ENCODE results near the gene MARCKS.
A peak's percentile ranks its signal among the peaks of the same experiment; 100 is the strongest.

MARCKS gene

DNA sequence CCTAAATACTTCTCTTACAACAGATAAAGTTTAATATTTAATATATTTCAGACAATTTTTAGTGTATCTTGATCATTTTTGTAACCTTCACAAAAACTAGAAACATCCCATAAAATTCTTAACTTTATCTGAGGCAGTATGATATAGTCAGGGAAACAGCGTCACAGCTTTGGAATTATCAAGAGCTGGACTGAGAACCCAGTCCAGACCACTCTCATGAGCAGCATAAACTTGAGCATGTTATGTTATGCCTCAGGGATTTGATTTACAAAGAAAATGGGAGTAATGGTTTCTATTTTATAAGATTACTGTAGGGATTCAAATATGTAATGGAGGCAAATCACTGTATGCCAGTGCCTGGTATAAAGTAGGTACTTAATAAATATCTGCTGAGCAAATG lies 8.3 kb upstream of the MARCKS start:
- DNase-seq (ENCODE audit: low spot score) = no peak

DNA sequence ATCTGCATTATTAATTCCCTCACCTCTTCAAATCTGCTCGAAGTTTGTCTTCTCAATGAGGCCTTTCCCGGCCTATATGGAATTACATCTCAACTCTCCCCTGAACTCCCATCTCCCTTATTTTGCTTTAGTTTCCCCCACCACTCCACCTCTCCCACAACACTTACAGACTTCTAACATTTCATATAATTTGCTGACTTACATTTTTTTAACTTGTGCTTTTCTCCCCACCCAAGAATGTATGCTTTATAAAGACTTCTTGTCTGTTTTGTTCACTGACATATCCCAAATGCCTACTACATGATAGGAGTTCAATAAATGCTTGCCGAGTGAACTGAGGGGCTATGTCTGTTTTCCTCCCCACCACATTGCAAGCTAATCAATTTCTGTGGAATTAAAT lies 3.9 kb upstream of the MARCKS start:
- DNase-seq (ENCODE audit: low spot score) = no peak

DNA sequence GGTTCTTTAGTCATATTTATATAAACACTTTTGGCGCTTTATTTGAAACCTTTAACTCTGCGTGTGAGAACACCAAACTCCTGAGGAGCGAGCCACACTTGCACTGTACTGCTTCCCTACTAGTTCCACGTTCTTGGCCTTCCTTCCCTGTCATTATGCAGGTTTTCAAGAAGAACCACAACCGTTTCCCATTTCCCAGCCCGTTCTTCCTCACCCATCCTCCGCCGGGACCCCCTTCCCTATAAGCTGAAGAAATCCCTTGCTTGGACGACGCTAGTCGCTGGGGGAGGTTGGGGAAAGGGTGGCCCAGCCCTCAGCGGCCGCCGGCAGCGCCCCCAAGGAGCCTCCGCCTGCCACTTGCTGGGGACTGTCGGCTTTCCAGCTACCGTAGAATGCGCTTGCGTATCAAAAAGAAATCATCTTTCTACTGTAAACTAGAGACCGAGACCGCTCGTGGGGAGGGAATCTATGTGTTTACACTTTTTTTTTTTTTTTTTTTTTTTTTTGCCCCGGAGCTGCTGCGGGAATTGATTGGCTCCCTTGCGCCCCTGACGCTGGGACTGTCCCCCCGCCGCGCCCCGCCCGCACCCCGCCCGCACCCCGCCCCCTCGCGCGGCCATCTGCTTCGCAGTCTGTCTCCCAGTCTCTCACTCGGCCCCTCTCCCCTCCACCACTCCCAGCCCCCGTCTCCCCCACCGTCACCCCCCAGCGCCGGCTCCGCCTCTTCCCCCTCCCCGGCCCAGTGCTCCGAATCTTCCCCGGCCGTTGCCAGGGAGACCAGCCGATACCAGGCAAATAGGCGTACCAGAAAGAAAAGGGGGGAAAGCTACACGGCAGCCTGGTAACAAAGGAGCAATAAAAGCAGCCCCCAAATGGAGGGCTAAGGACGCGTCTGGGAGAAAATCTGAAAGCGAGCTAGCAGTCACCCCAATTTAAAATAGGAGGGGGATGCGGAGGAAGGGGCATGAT lies 2.3 kb upstream of the MARCKS start:
- DNase-seq (ENCODE audit: low spot score) = peak; percentile 98

DNA sequence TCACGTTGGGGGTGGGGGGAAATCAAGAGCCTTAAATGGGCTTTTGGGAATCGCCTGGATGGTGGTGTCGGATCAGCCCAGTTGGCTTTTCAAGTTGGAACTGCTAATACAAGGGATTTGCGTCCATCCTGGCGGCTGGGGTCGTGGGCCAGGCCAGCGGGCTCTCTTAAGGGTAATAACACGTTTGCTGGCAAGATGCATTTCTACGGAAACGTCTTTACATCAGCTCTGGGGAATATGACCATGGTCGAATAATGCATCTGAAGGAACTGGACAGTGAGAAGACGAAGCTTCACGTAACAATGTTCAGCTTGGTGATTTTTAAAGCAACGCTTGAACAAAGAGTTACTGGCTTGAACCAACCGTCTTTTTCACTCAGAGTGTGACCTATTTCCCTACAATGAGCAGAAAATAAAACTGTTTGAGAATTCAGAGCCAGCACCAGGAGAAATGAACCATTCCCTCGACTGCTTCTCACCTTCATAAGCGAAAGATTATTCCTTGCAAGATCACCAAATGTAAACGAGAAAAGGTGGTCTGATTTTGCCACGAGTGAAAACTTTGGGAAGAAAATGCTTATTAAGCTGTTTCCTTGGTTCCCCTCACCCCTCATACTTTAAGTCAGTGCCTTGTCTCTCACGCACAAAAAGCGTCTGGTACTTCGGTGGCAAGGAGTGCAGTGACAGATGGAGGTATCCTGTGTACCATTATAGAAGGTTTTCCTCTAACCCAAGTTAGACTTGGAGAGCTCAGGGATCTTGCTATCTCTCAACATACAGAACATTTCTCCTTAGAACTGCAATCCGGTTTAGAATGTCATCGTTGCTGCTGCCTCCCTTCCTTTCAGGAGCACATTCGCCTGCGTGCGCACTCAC lies 1.4 kb upstream of the MARCKS start:
- DNase-seq (ENCODE audit: low spot score) = peak; percentile 69

DNA sequence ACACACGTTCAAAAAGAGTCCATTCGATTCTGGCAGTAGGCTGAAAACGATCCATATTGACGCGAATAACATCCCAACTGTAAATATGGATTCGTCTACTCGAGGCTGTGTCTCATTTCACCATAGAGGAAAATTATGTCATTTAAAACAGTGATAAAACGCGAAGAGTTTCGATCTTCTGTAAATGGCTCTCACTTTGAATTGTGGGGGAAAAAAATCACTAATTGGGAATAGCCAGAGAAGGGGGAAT lies 845 bp upstream of the MARCKS start:
- no peak for DNase-seq (ENCODE audit: low spot score)

DNA sequence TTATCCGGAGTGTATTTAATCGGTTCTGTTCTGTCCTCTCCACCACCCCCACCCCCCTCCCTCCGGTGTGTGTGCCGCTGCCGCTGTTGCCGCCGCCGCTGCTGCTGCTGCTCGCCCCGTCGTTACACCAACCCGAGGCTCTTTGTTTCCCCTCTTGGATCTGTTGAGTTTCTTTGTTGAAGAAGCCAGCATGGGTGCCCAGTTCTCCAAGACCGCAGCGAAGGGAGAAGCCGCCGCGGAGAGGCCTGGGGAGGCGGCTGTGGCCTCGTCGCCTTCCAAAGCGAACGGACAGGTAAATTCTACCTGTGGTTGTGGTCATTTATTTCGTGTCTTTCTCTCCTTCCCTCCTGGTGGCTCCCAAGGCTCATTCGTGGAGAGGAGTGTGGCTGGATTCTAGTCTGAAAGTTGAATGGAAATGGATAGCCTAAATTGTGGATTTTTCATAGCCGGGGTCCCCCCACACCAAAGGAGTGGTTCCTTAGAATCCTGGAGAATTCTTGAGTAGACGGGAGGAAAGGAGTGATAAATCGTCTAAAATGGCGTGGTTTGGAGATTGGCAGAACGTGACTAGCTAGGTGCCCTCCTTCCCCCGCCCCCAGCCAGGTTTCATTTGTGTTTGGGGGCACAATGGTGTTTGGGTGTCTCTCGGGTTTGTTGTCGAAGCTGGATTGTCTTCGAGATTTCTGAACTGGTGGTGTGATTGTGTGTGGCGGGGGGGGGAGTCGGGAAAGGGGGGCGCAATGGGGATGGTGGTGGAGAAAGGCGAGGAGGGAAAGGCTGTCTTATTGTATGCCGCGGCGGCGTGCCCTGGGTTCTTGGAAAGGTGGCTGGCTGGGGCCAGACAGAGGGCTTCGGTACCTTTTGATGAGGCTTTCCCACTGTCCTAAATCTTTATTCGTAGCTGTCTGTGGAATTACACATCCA lies 673 bp downstream of the MARCKS start:
- DNase-seq (ENCODE audit: low spot score) = peak; percentile 46

DNA sequence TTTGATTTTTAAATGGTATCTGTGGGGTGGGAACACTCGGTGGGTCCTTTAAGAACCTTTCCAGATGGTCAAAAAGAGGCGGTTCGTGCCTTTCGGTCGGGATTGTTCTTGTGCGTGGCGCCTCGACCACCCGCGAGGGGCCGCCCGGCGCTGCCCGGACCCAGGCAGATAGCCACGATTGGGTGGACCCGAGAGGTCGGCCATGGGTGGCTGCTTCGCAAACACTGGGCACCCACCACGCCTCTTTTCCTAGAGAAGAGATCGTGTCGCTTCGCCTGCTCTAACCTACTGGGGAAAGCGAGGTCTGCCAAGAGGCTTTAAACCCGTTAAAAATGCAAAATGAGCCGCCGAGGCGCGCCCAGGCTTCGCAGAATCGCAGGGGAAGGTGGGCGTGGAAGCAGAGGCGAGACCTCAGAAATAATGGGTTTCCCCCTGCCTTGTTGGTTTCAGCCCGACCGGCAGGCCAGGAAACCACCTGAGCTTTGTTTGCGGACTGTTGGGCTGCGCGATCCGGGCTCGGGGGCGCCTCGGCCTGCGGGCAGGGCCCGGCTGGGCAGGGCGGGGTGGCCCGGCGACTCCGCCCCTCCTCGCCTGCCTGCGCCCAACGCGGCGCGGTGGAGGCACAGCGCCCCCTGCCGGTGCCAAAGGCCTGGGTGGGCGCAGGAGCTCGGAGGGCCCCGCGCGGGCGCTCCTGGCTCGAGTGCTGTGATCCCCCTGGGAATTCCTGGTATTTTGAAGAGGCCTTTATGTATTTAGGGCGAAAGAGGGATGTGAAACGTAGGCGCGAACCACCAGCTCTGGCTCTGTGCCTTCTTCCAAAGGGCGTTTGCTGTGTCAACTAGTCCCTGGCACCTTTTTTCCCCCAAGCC lies 1.6 kb downstream of the MARCKS start:
- peak; percentile 89 for DNase-seq (ENCODE audit: low spot score)

DNA sequence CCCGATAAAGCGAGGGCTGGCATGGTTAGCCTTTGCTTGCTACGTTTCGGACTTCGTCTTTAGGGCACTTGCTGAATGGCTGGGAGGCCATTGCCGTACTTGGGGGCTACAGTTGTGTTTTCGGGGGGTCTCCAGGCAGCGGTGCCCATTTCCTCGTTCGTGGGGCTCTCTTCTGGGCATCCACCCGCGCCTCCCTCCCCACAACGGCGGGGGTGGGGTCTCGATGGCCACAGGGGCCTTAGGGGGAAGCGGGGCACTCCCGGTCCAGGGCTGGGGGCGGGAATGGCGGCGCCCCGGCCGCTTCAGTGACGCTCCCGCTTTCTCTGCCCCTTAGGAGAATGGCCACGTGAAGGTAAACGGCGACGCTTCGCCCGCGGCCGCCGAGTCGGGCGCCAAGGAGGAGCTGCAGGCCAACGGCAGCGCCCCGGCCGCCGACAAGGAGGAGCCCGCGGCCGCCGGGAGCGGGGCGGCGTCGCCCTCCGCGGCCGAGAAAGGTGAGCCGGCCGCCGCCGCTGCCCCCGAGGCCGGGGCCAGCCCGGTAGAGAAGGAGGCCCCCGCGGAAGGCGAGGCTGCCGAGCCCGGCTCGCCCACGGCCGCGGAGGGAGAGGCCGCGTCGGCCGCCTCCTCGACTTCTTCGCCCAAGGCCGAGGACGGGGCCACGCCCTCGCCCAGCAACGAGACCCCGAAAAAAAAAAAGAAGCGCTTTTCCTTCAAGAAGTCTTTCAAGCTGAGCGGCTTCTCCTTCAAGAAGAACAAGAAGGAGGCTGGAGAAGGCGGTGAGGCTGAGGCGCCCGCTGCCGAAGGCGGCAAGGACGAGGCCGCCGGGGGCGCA lies 2.4 kb downstream of the MARCKS start:
- no peak for DNase-seq (ENCODE audit: low spot score)

DNA sequence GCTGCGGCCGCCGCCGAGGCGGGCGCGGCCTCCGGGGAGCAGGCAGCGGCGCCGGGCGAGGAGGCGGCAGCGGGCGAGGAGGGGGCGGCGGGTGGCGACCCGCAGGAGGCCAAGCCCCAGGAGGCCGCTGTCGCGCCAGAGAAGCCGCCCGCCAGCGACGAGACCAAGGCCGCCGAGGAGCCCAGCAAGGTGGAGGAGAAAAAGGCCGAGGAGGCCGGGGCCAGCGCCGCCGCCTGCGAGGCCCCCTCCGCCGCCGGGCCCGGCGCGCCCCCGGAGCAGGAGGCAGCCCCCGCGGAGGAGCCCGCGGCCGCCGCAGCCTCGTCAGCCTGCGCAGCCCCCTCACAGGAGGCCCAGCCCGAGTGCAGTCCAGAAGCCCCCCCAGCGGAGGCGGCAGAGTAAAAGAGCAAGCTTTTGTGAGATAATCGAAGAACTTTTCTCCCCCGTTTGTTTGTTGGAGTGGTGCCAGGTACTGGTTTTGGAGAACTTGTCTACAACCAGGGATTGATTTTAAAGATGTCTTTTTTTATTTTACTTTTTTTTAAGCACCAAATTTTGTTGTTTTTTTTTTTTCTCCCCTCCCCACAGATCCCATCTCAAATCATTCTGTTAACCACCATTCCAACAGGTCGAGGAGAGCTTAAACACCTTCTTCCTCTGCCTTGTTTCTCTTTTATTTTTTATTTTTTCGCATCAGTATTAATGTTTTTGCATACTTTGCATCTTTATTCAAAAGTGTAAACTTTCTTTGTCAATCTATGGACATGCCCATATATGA lies 3.2 kb downstream of the MARCKS start:
- no peak for DNase-seq (ENCODE audit: low spot score)

DNA sequence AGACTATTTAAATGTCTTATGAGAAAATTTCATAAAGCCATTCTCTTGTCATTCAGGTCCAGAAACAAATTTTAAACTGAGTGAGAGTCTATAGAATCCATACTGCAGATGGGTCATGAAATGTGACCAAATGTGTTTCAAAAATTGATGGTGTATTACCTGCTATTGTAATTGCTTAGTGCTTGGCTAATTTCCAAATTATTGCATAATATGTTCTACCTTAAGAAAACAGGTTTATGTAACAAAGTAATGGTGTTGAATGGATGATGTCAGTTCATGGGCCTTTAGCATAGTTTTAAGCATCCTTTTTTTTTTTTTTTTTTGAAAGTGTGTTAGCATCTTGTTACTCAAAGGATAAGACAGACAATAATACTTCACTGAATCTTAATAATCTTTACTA lies 5.0 kb downstream of the MARCKS start:
- no peak for DNase-seq (ENCODE audit: low spot score)

DNA sequence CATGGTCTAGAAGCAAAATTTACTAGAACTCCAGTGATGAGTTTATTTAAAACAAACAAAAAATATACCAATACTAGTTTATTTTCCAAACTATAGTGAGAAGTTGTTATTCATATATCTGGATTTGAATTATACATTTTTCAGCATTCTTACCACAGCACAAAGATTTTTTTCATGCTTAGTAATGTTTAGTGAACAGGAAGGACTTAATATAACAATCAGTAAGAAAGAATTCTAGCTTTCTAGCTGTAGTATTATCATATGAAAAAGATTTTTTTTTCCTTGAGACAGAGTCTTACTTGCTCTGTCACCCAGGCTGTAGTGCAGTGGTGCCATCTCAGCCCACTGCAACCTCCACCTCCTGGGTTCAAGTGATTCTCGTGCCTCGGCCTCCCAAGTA lies 13.8 kb downstream of the MARCKS start:
- DNase-seq (ENCODE audit: low spot score) = no peak

DNA sequence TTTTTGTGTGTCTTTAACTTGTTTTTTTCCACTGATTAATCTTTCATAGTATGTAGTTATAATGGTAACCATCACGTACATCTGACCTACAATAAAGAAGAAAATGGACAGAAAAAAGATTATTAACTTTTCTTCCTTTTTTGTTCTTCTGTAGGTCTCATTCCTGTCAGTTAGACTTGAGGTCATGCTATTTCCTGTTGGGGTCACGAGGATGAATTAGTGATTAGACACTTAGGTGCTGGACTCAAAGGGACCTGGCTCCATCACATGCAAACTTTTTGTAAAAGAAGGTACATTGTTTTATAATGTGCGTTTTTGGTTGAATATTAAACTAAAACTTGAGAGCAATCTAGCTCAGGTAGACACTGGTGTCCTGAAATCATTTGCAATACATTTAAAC lies 14.8 kb downstream of the MARCKS start:
- no peak for DNase-seq (ENCODE audit: low spot score)

DNA sequence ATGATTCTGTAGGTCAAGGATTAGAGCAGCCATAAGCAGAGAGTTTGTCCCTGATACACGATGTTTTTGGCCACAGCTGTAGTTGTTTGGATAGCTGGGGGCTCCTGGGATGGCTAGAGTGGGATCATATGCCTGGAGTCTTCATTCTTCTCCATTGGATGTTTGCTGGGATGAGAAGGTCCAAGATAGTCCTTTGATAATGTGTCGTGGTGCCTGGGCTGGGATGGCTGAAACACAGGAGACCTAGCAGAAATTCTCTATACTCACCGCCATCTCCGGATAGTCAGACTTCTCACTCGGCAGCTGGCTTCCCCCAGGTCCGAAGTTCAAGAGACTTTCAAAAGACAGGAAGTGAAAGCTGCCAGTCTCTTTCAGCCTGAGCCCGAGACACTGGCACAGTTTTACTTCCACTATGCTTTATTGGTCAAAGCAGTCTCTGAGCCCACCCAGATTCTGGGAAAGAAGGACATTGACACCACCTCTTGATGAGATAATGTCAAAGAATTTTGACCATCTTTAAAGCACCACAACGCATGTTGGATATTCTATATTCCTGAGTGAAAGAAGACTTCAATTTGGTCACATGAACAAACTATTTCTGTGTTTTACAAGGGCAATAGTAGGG lies 16.0 kb downstream of the MARCKS start:
- DNase-seq (ENCODE audit: low spot score) = no peak

DNA sequence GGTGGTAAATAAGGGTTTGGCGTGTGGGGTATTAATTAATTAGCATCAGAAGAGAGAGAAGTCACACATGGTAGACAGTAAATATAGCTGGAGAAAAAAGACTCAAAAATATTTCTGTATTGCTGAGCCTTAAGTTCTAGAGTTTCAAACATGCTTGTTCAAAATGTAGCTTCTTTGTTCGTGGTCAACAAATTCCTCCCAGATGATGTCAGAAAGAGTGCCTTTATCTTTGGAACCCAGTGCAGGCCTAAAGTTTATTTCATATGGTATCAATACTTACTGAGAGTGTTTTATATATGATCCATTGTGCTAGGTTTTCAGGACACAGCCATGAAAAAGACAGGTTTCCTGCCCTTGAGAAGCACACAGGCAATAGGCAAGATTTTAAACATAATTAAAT lies 18.3 kb downstream of the MARCKS start:
- no peak for DNase-seq (ENCODE audit: low spot score)

DNA sequence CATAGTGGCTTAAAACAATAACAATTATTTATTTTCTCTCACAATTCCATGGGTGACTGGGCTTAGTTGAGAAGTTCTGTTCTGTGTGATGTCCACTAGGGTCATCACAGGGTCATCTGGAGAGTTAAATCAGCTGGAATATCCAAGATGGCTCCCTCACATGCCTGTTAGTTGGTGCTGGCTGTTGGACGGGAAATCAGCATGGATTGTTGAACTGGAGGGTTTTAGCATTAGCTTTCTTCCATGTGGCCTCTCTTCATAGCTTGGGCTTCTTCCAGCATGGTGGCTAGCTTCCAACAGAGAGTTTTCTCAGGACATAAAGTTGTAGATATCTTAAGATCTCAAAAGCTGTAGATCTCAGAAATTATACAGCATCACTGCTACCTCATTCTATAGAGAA lies 19.6 kb downstream of the MARCKS start:
- DNase-seq (ENCODE audit: low spot score) = no peak

DNA sequence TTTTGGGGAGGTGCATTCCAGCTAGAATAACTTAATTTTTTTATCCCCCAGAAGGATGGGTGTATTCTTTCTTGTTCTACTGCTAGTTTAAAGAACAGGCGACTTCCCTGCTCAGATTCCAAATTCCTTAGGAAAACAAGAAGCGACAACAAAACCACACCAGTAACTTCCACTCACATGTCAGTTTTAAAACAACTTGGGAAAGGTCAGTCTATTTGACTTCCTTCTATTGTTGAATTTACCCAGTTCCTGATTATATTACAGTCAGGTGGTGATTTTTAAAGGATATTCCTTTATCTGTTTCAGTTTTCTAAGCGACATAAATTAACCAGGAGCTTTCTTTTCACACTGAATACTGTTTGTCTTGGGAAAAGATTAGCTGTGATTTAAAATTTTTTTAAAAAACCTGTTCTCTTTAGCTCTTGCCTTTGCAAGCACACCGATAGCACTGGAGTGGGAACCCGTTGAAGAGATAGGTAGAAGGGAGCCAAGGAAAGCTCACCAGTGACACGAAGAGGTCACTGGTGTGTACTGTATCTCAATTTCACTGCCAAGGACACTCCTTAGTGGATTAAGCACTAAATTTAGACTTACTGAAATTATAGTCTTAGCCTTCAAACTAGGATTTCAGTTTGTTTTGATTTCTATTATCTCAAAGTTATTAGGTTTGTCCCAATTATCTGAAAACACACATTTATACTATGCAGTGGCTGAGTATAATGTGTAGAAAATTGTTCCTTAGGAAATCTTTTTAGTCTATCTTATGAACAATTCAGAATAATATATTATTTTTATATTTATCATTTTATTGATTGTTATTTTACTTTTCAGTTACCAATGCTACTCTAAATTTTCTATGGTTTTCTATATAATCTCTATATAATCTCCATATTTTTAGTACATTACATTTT lies 22.3 kb downstream of the MARCKS start:
- DNase-seq (ENCODE audit: low spot score) = peak; percentile 74

DNA sequence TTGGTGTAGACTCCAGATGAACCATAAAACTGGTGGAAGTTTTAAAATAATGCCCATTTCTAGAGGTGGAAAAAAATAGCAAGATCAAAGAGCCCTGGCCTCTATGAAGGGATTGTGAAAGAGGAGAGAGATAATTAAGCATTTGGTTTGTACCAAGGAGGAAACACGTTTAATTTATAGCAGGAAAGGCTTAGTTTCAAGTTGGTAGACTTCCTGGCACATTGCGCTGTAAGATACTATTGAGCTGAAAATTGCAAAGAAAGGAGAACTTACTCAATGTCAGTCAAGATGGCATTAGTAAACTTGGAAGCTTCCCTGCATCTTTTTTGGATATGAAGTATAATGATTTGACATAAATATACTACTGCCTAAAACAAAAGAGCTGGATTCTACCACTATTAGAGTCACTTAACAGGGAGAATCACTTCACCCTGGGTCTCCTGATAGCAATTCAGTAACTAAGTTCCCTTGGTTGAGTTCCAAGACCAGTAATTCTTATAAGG lies 24.4 kb downstream of the MARCKS start:
- no peak for DNase-seq (ENCODE audit: low spot score)
